Femur (tissue), 1 donor: Measurements from ENCODE around the gene OR5V1.
"Not testable (repeated sequence)": the region's sequence is repeated elsewhere in the genome, so short reads cannot be mapped to it uniquely, and the experiment has no call there.

Experiments used
- DNase-seq: peaks from one replicate; pipeline ENCODE4 v3.0.0-alpha.2; 2017

Gene OR5V1

DNA sequence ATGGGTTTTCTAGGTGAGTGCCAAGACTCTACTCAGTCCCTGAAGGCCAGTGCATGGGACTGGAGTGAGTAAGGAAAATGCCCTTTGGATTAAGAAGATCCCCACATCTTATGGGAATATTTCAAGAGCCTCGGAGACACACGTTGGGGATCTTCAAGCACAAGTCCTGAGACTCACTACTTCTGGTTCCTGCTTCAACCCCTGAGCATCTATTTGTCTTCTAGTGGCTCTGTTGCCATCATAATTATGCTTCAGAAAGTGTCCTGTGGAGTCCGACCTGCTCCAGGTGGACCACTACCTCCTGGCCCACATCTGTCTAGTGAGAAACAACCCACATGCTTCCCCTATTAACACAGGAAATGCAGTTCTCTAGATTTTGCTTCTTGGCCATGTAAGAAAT is at the start of gene OR5V1:
Gene OR5V1, minus strand, starts transcription at position 101 of the 400 bp plus-strand sequence. CDS start 12,670 bp downstream, outside the sequence.
- DNase-seq: no peak

DNA sequence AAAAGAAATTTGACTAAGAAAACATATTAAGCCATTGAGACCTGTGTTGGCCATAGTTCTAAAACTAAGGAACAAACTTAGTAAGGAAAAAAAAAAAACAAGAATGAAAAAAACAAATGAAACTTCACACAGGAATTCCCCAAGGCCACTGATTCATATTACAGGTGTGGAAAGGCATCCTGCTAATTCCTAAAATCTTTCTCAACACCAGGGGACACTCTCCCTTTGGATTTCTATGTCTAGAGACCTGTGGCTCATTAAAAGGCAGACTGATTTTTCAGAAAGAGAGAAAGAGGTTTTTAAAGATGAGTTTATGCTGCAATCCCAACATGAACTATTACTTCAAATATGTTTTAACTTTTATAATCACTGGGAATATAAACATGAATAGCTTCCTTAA is 45.9 kb upstream of the OR5V1 start, which contains the start of gene OR12D1:
Gene OR12D1, plus strand, starts transcription at position 341 of the 400 bp plus-strand sequence.
- DNase-seq: no peak

GRCh38 chr6:29403801-29404200 is 35.1 kb upstream of the OR5V1 start:
- DNase-seq: no peak

GRCh38 chr6:29399525-29399924 is 30.9 kb upstream of the OR5V1 start:
- DNase-seq: no peak

DNA sequence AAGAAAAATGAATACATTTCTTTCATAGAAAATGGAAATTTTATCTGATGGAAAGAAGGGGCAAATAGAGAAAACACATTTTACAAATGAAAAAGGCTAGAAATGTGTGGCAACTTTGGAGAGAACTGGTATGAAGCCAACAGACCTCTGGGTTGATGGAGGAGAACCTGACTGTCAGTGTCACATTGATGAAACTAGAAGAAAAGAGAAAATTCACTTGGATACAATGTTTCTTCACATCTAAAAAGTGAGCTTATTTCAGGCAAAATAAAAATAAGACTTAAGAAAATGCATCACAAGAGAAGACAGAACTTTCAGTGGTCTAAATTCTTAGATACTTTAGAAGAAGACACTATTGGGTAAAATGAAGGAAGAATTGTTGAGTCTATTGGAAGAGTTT is 26.7 kb upstream of the OR5V1 start, which contains the start of gene OR12D2:
Gene OR12D2, plus strand, starts transcription at position 301 of the 400 bp plus-strand sequence. CDS start 1,069 bp downstream, outside the sequence.
- no peak for DNase-seq

GRCh38 chr6:29388533-29388932 is 19.9 kb upstream of the OR5V1 start:
- DNase-seq: no peak

- DNase-seq: no peak
Observed at GRCh38 chr6:29376003-29376402, 7.3 kb upstream of the OR5V1 start.

GRCh38 chr6:29375191-29375590 is 6.5 kb upstream of the OR5V1 start, which contains the start of gene OR12D3:
OR12D3 (minus strand) TSS chr6:29375291; CDS start chr6:29375287, 4 bp downstream.
- no peak for DNase-seq

GRCh38 chr6:29355603-29356002 is 13.1 kb downstream of the OR5V1 start:
- no peak for DNase-seq

GRCh38 chr6:29354980-29355379 is 13.7 kb downstream of the OR5V1 start:
- no peak for DNase-seq

- DNase-seq: not testable (repeated sequence)
Observed at GRCh38 chr6:29349348-29349747, 19.3 kb downstream of the OR5V1 start.

- DNase-seq: no peak
Observed at GRCh38 chr6:29345380-29345779, 23.3 kb downstream of the OR5V1 start.

DNA sequence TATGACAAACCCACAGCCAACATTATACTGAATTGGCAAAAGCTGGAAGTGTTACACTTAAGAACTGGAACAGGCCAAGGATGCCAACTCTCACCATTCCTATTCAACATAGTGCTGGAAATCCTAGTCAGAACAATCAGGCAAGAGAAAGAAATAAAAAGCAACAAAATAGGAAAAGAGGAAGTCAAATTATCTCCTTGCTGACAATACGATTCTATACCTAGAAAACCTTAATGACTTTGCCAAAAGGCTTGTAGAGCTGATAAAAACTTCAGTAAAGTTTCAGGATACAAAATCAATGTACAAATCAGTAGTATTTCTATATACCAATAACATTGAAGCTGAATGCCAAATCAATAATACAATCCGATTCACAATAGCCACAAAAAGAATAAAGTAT is 32.4 kb downstream of the OR5V1 start:
- DNase-seq: no peak

- DNase-seq: no peak
Observed at GRCh38 chr6:29332676-29333075, 36.0 kb downstream of the OR5V1 start.

DNA sequence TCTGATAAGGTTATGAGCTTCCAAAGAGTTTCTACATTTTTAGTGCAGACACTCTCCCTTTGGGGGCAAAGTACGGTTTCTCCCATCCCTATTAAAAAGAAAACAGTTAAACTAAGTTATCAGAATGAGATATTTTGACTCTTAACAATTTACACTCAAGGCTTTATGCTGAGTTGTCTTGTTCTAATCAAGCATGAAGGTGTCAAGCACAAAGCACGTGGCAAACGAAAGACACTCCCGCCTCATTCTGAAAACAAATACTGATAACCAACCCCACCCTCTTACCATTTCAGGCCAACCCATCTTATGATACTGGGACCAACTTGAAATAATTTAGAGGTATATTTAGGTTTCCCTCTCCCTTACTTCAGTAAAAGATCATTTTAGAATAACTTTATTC is 42.9 kb downstream of the OR5V1 start:
- no peak for DNase-seq

DNA sequence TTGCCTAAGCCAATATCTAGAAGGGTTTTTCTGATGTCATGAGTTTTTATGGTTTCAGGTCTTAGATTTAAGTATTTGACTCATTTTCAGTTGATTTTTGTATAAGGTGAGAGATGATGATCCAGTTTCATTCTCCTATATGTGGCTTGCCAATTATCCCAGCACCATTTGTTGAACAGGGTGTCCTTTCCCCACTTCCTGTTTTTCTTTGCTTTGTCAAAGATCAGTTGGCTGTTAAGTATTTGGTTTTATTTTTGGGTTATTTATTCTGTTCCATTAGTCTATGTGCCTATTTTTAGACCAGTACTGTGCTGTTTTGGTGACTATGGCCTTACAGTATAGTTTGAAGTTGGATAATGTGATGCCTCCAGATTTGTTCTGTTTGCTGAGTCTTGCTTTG is 45.3 kb downstream of the OR5V1 start:
- not testable (repeated sequence) for DNase-seq

DNA sequence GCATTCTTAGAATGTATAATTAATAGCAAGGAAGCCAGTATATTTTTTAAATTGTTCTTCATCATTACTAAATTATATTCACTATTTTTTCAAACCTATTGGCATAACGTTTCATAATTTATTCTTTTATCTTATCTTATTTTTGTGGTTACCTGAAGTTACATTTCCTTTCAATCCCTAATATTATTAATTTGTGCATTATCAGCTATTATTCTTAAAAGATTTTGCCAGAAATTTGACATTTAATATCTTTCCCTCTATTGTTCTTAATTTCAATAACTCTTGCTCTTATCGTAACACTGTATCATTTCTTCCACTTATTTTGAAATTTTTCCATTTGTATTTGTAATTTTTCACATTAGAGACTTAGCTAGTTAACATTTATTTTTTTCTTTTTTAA is 48.7 kb downstream of the OR5V1 start:
- DNase-seq: no peak
